VCaP (cell line): ENCODE results near the gene WASHC3.
A peak's percentile ranks its signal among the peaks of the same experiment; 100 is the strongest.
"Not testable (repeated sequence)": the region's sequence is repeated elsewhere in the genome, so short reads cannot be mapped to it uniquely, and the experiment has no call there.

Experiments used
- H3K27ac ChIP-seq: fragments of 450-650 bp; 2 replicates; pipeline ENCODE4 v1.5.1; 2017
- CTCF ChIP-seq: fragments of 450-650 bp; conservative IDR thresholded peaks from 2 replicates; pipeline ENCODE4 v1.5.1; 2017; ENCODE audit warnings: mild to moderate bottlenecking, moderate library complexity

Gene WASHC3

GRCh38 chr12:102080842-102081241 lies 19.1 kb upstream of the WASHC3 start:
- no peak for TF ChIP-seq CTCF
- H3K27ac ChIP-seq = no peak overlapping the region

- not testable (repeated sequence) for H3K27ac ChIP-seq
Measured at GRCh38 chr12:102072092-102072491, 10.3 kb upstream of the WASHC3 start.

GRCh38 chr12:102069707-102070106 lies 7.9 kb upstream of the WASHC3 start:
- no peak overlapping the region for H3K27ac ChIP-seq
- no peak for TF ChIP-seq CTCF

GRCh38 chr12:102067574-102068258 lies 5.9 kb upstream of the WASHC3 start:
- H3K27ac ChIP-seq = no peak overlapping the region
- no peak for TF ChIP-seq CTCF

- TF ChIP-seq CTCF = no peak
- no peak overlapping the region for H3K27ac ChIP-seq
Measured at GRCh38 chr12:102064476-102064875, 2.7 kb upstream of the WASHC3 start.

- TF ChIP-seq CTCF = no peak
- no peak overlapping the region for H3K27ac ChIP-seq
Measured at GRCh38 chr12:102063069-102063468, 1.3 kb upstream of the WASHC3 start.

GRCh38 chr12:102062419-102062806 lies 622 bp upstream of the WASHC3 start:
- TF ChIP-seq CTCF = no peak
- H3K27ac ChIP-seq = peak overlapping the region; percentile 83; the same call in 1 of the 2 replicates

GRCh38 chr12:102061096-102061559 lies 663 bp downstream of the WASHC3 start:
- TF ChIP-seq CTCF = no peak
- H3K27ac ChIP-seq = peak overlapping the region; percentile 83
